Mesothelial cell of epicardium (in vitro differentiated cells): ENCODE results near the gene JMJD1C. TPM values are rescaled to one million over a fixed set of nuclear protein-coding genes. Genes with fewer than 3 reads are reported as not detected.

Experiments
- DNase-seq, 2 experiments: peaks; one replicate each; pipeline ENCODE4 v3.0.0; 2021; ENCODE audit warnings: low spot score in 2 of 2; ENCODE audit not compliant: unreplicated experiment in 2 of 2
- H3K27ac Mint-ChIP-seq: 2 replicates; pipeline ENCODE4 v1.8.0; 2021; ENCODE audit warnings: mixed read lengths
- H3K27me3 Mint-ChIP-seq: 2 replicates; pipeline ENCODE4 v1.8.0; 2021; ENCODE audit warnings: low read depth, mixed read lengths
- H3K36me3 Mint-ChIP-seq: 2 replicates; pipeline ENCODE4 v1.8.0; 2021; ENCODE audit warnings: mixed read lengths
- H3K4me1 Mint-ChIP-seq: 2 replicates; pipeline ENCODE4 v1.8.0; 2021; ENCODE audit warnings: mixed read lengths
- H3K4me3 Mint-ChIP-seq: 2 replicates; pipeline ENCODE4 v1.8.0; 2021; ENCODE audit warnings: mild to moderate bottlenecking, moderate library complexity, mixed read lengths
- H3K9me3 Mint-ChIP-seq: 2 replicates; pipeline ENCODE4 v1.8.0; 2021; ENCODE audit warnings: mixed read lengths
- CTCF ChIP-seq: fragments of 200-600 bp; sonication (generic); IDR thresholded peaks from one replicate; pipeline ENCODE4 v1.5.0; 2021; ENCODE audit warnings: antibody characterized with exemption; ENCODE audit not compliant: unreplicated experiment
- total RNA-seq: library from RNA; stranded (reverse); gene quantifications from 3 replicates; pipeline ENCODE4 v1.2.1, GENCODE V29; 2021

Gene JMJD1C
- total RNA-seq, 1 donor from 2014 or later, result 112 TPM

GRCh38 chr10:63415640-63416244 is 50.0 kb downstream of the JMJD1C start:
- no peaks in the 10 kb centered on the region for H3K27me3 Mint-ChIP-seq
- no peak overlapping the region for H3K4me3 Mint-ChIP-seq
- no peak for DNase-seq
- TF ChIP-seq CTCF, result no peak
- H3K27ac Mint-ChIP-seq, result peak overlapping the region; percentile 27
- peaks cover 25% of the 10 kb centered on the region for H3K4me1 Mint-ChIP-seq
- H3K9me3 Mint-ChIP-seq, result peaks cover 2% of the 10 kb centered on the region
- peaks cover 2% of the 10 kb centered on the region for H3K36me3 Mint-ChIP-seq

- Mint-ChIP-seq H3K27me3 (no peaks in the 10 kb centered on the region), H3K27ac (no peak overlapping the region), H3K4me1 (peaks cover 34% of the 10 kb centered on the region), H3K4me3 (no peak overlapping the region), H3K36me3 (peaks cover 2% of the 10 kb centered on the region), H3K9me3 (no peaks in the 10 kb centered on the region)
- TF ChIP-seq CTCF, result no peak
- DNase-seq, result no peak
Measured at GRCh38 chr10:63414481-63415260, 51.1 kb downstream of the JMJD1C start.

- no peak for DNase-seq
- H3K9me3 Mint-ChIP-seq, result no peaks in the 10 kb centered on the region
- peaks cover 2% of the 10 kb centered on the region for H3K36me3 Mint-ChIP-seq
- H3K27ac Mint-ChIP-seq, result no peak overlapping the region
- no peaks in the 10 kb centered on the region for H3K27me3 Mint-ChIP-seq
- TF ChIP-seq CTCF, result no peak
- peaks cover 42% of the 10 kb centered on the region for H3K4me1 Mint-ChIP-seq
- no peak overlapping the region for H3K4me3 Mint-ChIP-seq
Measured at GRCh38 chr10:63413429-63413828, 52.3 kb downstream of the JMJD1C start.

- no peak overlapping the region for H3K4me3 Mint-ChIP-seq
- peaks cover 34% of the 10 kb centered on the region for H3K4me1 Mint-ChIP-seq
- H3K27ac Mint-ChIP-seq, result no peak overlapping the region
- peaks cover 4% of the 10 kb centered on the region for H3K36me3 Mint-ChIP-seq
- H3K9me3 Mint-ChIP-seq, result no peaks in the 10 kb centered on the region
- TF ChIP-seq CTCF, result no peak
- no peaks in the 10 kb centered on the region for H3K27me3 Mint-ChIP-seq
- DNase-seq, result no peak
Measured at GRCh38 chr10:63412304-63412703, 53.5 kb downstream of the JMJD1C start.

- Mint-ChIP-seq H3K4me1 (peaks cover 30% of the 10 kb centered on the region), H3K4me3 (no peak overlapping the region), H3K36me3 (peaks cover 4% of the 10 kb centered on the region), H3K27ac (peak overlapping the region; percentile 87), H3K27me3 (no peaks in the 10 kb centered on the region), H3K9me3 (no peaks in the 10 kb centered on the region)
- no peak for DNase-seq
- TF ChIP-seq CTCF, result no peak
Measured at GRCh38 chr10:63410633-63411032, 55.1 kb downstream of the JMJD1C start.
